ENCODE results near the gene CPLX1.

CPLX1 gene

GRCh38 chr4:833731-834367, 7.9 kb upstream of the CPLX1 start:
- DNase-seq = no peak

- DNase-seq = no peak
Measured at GRCh38 chr4:833156-833555, 7.2 kb upstream of the CPLX1 start.

DNA sequence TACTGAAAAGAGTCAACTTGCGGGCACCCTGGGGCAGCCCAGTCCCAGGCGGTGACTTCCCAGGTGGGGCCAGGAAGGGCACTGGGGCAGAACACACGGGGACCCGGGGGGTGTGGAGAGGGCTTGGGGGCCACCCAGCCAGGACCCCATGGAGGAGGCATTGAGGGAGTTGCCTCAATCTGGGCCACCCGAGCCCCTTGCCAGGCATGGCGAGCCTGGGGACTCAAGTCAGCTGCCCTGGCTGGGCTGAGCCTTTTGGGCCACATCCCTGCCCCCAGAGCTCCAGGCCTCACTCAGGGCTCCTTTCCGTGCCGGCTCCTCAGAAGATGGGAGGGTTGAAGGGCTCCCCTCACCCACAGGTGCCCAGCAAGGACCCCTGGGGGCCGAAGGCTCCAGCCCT, 6.6 kb upstream of the CPLX1 start:
- no peak for DNase-seq

- no peak for DNase-seq
Measured at GRCh38 chr4:832108-832507, 6.2 kb upstream of the CPLX1 start.

- DNase-seq = no peak
Measured at GRCh38 chr4:831483-831805, 5.5 kb upstream of the CPLX1 start.

DNA sequence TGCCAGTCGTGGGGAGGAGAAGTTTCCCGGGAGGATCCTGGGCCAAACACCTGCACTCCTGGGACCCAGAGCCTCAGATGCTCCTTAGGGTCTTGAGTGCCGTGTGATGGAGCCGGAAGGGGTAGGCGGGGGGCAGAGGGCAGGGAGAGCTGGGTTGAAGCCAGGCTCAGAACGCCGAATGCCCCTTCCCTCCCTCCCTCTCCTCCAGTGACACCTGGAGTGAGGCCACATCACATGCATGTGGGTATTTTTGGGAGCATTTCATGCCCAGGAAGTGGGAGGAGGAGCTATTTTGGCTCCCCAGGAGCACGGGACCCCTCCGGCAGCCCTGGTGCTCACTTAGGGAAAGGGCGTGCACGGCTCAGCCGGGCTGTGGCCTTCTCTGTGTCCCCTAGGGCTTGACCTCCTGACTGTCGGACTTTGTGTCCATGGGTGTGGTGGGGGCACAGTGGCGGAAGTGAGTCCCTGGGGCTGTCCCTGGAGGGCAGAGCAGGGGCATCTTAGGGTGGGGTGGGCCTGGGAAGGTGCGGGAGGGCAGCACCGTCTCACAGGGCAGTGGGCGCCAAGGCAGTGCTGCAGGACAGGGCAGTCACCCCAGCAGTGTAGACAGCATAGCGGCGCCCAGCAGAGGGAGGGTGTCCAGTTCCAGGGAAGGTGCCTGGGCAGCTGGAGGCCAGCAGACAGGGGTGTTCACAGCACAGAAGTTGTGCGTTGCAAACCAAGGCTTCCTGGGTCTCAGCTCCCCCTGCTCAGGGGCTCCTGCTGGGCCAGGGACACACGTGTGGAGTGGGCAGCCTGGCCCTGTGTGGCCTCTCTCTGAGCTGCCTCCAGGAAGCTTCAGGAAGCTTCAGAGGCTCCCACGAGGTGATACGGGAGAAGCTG, 4.9 kb upstream of the CPLX1 start:
- DNase-seq = no peak

DNA sequence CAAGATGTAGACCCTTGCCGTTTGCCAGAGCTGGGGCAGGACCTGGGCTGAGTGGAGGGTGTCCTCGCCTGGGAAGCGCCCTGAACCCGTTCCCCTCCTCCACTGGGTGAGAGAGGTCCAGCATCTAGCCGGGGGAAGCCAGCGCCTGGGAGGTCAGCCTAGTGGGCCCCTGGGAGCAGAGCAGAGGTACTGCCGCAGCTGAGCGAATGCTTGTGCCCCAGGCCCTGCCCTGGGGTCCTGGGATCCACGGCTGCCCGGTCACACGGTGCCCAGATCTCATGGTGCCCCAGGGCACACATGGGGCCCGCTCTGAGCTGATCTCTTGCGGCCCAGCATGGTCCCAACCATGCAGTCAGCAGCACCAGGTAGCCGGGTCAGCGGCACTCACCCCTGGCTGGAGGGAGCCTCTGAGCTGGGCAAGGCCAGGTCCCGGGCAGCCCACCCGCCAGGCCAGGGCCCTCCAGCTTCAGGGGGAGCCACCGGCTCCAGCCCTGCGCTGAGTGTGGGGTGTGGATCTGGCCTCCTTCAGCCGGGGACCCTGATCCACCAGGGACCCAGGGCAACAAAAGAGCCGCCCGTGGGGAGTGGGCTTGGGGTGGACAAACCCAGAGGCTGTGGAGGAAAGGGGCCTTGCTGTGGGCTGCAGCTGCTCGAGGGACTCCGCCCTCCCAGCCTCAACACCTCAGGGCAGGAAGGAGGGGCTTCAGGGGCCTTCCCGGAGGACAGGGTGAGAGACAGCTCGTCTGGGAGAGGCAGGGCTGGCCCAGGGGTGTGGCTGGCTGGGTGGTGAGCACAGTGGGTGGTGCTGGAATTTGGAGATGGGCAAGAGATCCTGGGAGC, 4.1 kb upstream of the CPLX1 start:
- DNase-seq = no peak

DNA sequence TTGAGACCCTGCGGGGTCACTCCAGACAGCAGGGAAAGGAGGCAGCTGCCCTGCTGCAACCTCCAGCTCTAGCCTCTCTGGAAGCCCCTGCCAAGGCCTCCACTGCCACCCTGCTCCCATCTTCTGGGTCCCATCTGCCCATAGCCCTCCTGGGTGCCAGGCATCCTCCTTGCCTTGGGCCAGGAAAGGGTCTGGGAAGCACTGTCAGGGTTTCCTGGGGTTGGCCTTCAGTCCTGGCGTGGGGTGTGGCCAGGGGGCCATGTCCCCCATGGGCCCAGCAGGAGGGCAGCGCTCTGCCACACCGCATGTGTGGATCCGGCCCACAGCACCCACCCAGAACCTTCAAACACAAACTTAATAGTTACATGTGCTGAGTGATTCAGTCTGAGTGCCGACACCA, 3.4 kb upstream of the CPLX1 start:
- no peak for DNase-seq

DNA sequence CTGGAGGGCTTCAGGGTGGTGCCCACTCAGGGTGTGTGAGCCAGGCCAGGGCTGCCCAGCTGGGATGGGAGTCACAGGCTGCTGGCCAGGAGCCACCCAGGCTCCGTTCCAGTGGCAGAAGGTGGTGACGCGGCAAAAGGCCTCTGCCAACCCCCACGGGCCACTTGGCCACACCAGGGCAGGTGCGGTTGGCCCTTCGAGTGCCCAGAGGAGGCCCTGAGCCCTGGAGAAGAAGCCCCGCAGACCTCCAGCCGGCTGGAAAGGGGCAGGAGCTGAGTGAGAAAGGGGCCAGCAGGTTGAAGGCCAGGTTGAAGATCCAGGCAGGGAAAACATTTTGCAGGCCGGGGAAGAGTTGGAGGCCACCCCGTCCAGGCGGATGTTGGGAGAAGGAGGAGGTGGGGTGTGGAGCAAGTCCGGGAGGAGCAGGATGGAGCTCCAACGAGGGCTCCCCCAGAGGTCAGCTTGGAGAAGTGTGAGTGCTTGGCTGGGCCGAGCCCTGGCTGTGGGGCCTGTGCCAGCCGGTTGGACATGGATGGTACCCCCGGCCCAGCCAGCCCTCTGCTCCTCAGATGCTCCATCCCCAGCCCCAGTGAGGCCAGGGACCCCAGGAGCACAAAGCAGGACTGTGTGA, 2.8 kb upstream of the CPLX1 start:
- DNase-seq = no peak

DNA sequence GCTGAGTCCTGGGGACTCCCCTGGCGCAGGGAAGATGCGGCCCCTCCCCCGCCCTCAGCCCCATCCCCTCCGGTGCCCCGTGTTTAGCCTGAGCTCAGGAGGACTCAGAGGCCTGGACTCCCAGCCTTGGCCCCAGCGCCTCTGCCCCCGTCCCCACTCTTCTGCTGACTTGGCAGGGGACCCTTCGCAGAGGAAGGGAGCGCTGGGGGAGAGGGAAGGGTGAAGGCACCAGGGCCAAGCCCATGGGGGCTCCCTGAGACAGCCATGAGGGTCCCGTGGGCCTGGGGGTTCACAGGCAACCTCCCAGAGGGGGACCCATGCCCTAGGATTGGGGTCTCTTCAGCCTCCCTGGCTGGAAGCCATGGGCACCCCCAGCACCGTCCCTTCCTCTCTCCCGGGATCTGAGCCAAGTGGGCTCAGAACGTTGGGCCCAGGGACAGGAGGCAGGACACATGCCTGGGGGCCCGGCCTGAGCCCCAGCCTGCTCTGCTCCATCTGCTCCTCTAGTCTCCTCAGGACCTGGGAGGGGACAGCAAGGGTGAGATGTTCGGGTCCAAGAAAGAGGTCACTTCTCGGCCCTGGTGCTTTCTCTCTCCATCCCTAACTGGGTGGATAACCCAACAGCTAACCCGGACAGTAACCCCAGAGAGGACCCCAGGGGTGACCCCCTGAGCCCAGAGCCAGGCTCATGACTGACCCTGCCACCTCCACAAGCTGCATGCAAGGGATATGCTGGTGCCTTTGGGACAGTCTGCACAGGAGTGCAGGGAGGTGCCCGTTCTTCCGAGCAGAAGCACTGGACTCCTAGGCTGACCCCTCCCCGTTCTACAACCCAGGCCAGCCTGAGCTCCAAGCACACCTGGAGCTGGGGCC, 1.5 kb upstream of the CPLX1 start:
- no peak for DNase-seq

DNA sequence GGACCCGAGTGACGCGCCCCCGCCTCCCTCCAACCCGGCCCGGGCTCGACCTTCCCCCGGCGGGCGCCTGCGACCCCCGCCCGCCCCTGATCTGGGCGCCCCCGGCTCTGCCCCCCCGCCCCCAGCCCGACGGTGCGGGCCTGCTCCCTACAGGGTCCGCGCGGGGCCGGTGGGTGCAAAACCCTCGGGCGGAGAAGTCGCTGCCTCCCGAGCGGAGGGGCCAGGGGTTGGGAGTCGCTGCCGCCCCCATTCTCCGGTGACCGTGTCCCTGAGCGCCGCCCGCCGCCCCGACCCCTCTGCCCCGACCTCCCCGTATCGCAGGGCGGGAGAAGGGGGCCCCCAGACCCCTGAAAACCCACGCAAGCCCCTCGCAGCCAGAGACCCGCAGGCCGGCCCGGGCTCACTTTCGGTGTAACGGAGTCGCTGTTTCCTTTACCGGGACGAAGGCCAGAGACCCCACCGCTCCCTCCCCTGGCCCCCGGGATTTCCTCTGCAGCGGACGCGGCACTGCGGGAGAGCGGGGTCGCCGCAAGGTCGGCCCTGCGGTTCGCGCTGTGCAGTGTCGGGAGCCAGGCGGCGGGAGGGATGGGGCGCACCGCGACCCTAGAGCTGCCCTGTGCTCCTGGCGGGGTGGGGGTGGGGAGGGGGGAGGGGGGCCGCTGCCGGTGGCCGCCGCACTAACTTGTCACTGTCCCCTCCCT, 729 bp upstream of the CPLX1 start:
- no peak for DNase-seq

DNA sequence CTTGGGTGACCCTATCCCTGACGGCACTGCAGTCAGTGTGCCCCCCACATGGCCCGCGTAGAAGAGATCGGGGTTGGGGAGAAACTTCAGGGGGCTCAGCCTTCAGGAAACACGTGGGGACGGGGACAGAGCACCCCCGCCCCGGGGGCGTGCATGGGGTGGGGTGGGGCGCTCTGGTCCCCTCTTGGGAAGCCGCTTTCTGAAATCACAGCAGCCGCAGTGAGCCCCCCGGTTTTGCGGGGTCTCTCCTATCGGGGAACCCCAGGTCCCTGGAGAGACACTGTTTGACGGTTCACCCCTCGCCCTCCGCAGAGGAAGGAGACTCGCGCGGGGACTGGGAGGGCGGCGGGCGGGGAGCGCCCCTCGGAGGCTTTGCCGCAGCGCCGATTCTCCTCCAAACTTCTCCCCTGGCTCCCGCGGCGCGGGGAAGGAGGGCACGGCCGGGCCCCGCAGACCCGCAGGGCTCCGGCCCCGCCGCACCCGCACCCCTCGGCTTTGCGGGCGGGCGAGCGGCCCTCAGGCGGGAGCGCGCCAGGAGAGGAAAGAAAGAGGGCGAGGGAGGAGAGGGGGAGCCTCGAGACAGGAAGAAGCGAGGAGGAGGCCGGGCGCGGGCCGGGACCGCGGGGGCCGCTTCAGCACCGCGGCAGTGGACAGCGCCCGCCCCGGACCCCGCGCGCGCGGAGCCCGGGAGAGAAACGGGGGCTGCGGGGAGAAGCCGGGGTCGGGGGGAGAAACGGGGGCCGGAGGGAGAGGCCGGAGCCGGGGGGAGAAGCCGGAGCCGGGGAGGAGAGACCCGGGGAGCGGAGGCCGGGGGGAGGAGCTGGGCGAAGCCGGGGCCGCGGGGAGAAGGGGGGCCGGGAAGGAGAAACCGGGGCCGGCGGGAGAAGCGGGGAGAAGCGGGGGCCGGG, 612 bp downstream of the CPLX1 start:
- DNase-seq = no peak

- no peak for DNase-seq
Measured at GRCh38 chr4:824461-825062, 1.4 kb downstream of the CPLX1 start.

DNA sequence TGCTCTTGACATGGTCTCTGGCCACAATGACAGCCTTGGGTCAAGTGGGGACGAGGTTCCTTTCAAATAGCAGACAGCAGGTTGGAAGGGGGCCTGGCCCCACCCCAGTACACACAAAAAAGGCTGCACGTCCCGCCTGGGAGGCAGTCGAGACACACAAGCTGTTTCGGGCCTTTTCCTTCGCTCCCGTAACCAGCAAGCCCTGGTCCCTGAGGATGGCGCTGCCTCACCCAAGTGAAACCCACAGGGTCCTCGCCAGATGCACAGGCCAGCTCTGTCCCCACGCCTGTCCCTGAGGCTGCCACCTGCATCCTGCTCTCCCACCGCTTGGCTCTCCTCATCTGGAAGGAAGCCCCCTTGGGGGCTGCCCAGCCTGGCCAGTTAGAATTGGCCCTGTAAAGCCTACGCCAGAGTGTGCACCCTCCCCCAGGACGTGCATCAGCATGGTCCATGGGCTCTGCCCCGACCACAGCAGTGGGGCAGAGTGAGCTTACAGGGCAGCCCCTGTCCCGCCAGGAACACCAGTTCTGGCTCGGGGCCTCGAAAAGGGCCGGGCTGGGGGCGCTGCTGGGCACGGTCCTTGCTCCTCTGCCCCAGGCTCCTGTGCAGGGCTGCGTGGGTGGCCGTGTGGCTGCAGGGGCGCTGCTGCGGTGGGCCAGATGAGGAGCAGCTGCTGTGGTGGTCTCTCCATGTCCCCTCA, 2.0 kb downstream of the CPLX1 start:
- no peak for DNase-seq

DNA sequence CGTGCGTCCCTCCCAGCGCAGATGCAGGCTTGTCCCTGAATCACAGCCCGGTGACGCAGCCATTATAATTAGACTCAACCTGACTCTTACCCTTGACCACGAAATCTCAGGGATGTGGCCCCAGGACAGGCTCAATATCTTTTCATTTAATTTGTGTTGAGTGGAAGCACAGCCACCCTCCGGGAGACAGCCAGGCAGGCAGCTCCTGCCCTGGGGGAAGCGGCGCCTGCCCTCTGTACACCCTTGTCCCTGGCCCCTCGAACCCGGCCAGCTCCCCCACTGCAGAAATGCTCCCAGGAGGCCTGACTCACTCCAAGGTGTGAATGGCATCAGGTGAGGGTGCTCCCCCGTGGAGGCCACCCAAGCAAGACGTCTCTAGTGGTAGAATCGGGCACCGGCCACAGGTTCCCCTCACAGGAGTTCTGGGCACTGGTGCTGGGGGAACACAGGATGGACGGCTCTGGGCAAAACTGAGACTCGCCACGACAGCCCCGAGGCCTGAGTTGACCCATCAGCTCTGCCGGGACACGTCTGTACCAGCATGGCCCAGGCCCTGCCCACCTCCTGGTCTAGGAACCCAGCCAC, 2.7 kb downstream of the CPLX1 start:
- no peak for DNase-seq

- no peak for DNase-seq
Measured at GRCh38 chr4:822361-823175, 3.4 kb downstream of the CPLX1 start.

DNA sequence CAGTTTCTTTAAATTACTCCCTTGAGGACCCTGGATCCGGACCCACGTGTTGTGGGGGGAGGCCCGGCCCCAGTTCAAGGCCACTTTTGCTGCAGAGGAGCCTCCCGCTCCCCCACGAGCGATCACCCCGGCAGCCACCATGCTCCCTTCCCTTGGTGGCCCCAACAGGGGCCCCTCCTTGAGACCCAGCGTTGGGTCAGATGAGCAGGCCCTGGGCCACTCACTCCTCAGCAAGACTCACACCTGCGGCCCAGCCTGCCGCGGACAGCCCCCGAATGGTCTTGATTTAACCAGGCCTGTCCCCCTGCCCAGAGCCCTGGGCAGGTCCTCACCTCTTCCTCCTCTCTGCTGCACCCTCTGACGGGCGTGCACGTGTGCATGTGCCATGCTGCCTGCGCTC, 4.3 kb downstream of the CPLX1 start:
- no peak for DNase-seq

Measured in anterior cingulate cortex (tissue), 58 donors.